Measurements from ENCODE around the gene STX18. TPM values are rescaled to one million over a fixed set of nuclear protein-coding genes. Genes with fewer than 3 reads are reported as not detected.
A peak's percentile ranks its signal among the peaks of the same experiment; 100 is the strongest.
"Not testable (repeated sequence)": the region's sequence is repeated elsewhere in the genome, so short reads cannot be mapped to it uniquely, and the experiment has no call there.

The STX18 gene
- total RNA-seq, 1 experiment from 2014 or later = 32.7 TPM

DNA sequence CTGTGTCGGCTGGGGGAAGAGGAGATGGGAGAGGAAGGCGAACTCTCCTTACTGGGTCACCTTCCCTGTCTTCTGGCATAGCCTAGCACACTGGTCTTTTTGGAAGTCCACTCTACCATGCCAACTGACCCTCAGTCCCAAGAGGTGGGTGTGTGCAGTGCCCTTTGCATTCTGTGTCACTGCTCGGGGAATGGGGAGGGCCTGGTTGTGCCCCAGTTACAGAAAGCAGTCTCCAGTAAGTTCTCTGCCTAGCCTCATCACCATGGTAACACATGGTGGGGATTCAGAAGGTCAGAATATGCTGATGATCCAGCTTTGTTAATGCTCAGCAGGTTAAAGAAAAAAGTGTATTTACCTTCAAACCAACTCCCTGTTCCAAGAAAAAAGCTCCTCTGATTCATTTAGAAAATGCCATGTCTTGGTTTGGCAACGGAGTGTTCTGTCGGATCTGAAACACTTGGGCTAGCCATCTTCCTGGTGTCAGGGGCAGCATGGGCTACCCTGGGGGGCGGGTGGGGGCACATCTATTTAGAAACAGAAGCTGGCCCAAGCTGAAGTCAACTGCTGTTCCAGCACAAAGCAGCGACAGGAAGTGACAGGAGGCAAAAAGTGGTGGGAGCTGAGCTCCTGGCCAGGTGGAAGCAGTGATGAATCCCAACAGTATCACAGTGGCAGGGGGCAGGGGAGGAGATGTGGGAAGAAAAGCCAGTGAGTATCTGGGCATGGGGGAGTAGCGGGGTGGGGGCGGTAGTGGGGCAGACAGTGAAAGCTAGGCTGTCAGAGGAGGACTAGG is 117.9 kb downstream of the STX18 start:
- Mint-ChIP-seq H3K4me1 (ENCODE audit: insufficient read depth, unreplicated experiment) (no peaks in the 10 kb centered on the region), H3K36me3 (ENCODE audit: insufficient read depth, unreplicated experiment) (peaks cover 29% of the 10 kb centered on the region), H3K27me3 (ENCODE audit: insufficient read depth, unreplicated experiment) (no peaks in the 10 kb centered on the region), H3K9me3 (ENCODE audit: unreplicated experiment) (no peaks in the 10 kb centered on the region), H3K27ac (ENCODE audit: low read depth, unreplicated experiment) (no peak overlapping the region), H3K4me3 (ENCODE audit: unreplicated experiment) (no peak overlapping the region)
- POLR2A ChIA-PET = interaction anchor here (0.6 to 1.0 kb wide), 2 partner anchors 15 to 16 kb away, joined by 3 read pairs; no protein-coding TSS in a partner anchor
- CTCF ChIA-PET = interaction anchor here (0.6 kb wide), 1 partner anchor 10 kb away, joined by 3 read pairs; no protein-coding TSS in a partner anchor
- no TSS peak for BruUV-seq (replicated peaks)
- TF ChIP-seq, protein P1, sequence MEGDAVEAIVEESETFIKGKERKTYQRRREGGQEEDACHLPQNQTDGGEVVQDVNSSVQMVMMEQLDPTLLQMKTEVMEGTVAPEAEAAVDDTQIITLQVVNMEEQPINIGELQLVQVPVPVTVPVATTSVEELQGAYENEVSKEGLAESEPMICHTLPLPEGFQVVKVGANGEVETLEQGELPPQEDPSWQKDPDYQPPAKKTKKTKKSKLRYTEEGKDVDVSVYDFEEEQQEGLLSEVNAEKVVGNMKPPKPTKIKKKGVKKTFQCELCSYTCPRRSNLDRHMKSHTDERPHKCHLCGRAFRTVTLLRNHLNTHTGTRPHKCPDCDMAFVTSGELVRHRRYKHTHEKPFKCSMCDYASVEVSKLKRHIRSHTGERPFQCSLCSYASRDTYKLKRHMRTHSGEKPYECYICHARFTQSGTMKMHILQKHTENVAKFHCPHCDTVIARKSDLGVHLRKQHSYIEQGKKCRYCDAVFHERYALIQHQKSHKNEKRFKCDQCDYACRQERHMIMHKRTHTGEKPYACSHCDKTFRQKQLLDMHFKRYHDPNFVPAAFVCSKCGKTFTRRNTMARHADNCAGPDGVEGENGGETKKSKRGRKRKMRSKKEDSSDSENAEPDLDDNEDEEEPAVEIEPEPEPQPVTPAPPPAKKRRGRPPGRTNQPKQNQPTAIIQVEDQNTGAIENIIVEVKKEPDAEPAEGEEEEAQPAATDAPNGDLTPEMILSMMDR (IDR thresholded peaks at IDR 0.05; ENCODE audit: unreplicated experiment) = no peak
- DNase-seq (ENCODE audit: unreplicated experiment) = no peak
- intact Hi-C loops (cut with micrococcal nuclease) = no loop called here

DNA sequence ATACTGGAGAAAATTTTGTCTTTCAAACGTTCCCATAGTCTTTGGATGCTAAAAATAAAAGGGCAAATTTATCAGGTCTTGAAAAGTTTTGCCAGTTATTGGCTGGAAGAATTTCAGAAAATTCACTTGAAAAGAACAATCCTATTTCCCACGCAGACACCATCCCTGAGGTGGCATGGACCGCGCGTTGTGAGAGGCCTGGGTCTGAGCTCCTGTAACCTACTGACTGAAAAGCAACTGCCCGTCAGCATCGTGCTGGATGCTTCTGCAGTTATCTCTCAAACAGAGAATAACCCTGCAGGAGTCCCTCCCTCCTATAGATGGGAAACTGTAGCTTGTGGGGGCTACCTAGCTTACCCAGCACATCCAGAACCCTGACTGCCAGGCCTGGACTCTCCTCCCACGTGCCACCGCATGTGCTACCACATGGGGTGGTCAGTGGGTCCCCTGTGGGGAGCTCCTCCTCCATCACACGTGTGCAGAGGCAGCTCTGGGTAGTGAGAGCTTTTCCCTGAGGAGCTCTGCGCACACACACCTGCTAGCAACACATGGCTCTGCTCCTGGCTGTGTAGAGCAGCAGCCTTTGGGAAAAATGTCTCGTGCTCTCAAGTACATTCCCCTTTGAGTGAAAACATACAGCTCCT is 118.9 kb downstream of the STX18 start:
- no peak overlapping the region for H3K27ac Mint-ChIP-seq (ENCODE audit: low read depth, unreplicated experiment)
- H3K4me3 Mint-ChIP-seq (ENCODE audit: unreplicated experiment) = no peak overlapping the region
- TF ChIP-seq, protein P1 (IDR thresholded peaks at IDR 0.05; ENCODE audit: unreplicated experiment) = no peak
- H3K36me3 Mint-ChIP-seq (ENCODE audit: insufficient read depth, unreplicated experiment) = peaks cover 37% of the 10 kb centered on the region
- intact Hi-C loops (cut with micrococcal nuclease) = no loop called here
- no peaks in the 10 kb centered on the region for H3K27me3 Mint-ChIP-seq (ENCODE audit: insufficient read depth, unreplicated experiment)
- BruUV-seq (replicated peaks) = no TSS peak
- ChIA-PET POLR2A (no interaction called here), CTCF (interaction anchor here (0.6 kb wide), 2 partner anchors 11 to 1969 kb away, joined by 3 read pairs; no protein-coding TSS in a partner anchor)
- H3K4me1 Mint-ChIP-seq (ENCODE audit: insufficient read depth, unreplicated experiment) = no peaks in the 10 kb centered on the region
- no peaks in the 10 kb centered on the region for H3K9me3 Mint-ChIP-seq (ENCODE audit: unreplicated experiment)
- DNase-seq (ENCODE audit: unreplicated experiment) = no peak

DNA sequence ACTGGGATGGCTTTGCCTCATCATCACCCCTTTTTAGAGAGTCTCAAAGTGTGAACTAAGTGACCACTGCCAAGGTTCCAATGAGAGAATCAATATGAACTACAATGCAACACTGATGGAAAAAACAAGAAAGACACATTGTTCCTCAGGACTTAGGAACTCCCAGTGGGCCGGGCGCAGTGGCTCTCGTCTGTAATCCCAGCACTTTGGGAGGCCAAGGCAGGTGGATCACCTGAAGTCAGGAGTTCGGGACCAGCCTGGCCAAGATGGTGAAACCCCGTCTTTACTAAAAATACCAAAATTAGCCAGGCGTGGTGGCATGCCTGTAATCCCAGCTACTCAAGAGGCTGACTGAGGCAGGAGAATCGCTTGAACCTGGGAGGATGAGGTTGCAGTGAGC is 119.7 kb downstream of the STX18 start:
- CTCF ChIA-PET = interaction anchor here (2.2 kb wide), 1 partner anchor 9 kb away, joined by 16 read pairs; no protein-coding TSS in a partner anchor
- H3K4me3 Mint-ChIP-seq (ENCODE audit: unreplicated experiment); DNase-seq (ENCODE audit: unreplicated experiment); H3K4me1 Mint-ChIP-seq (ENCODE audit: insufficient read depth, unreplicated experiment); intact Hi-C loops (cut with micrococcal nuclease); POLR2A ChIA-PET; H3K9me3 Mint-ChIP-seq (ENCODE audit: unreplicated experiment); BruUV-seq (replicated peaks); H3K27me3 Mint-ChIP-seq (ENCODE audit: insufficient read depth, unreplicated experiment): not testable (repeated sequence)
- Mint-ChIP-seq H3K27ac (ENCODE audit: low read depth, unreplicated experiment) (peak overlapping the region; percentile 23), H3K36me3 (ENCODE audit: insufficient read depth, unreplicated experiment) (peaks cover 37% of the 10 kb centered on the region)

DNA sequence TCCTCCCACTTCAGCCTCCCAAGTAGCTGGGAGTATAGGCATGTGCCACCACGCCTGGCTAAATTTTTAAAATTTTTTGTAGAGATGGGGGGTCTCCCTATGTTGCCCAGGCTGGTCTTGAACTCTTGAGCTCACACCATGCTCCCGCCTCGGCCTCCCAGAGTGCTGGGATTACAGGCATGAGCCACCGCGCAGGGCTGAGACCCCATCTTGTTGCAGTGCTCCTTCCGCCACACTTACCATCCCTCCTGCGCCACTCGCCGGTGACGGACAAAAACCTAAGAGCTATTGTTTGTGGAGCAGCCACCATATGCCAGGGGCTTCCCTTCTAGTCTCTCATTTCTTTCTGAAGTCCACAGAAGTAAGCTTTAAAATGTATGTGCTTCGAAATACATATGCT is 120.5 kb downstream of the STX18 start:
- no TSS peak for BruUV-seq (replicated peaks)
- H3K4me3 Mint-ChIP-seq (ENCODE audit: unreplicated experiment) = no peak overlapping the region
- POLR2A ChIA-PET = no interaction called here
- H3K27me3 Mint-ChIP-seq (ENCODE audit: insufficient read depth, unreplicated experiment) = no peaks in the 10 kb centered on the region
- H3K27ac Mint-ChIP-seq (ENCODE audit: low read depth, unreplicated experiment) = no peak overlapping the region
- DNase-seq (ENCODE audit: unreplicated experiment) = no peak
- H3K4me1 Mint-ChIP-seq (ENCODE audit: insufficient read depth, unreplicated experiment) = no peaks in the 10 kb centered on the region
- TF ChIP-seq, protein P1 (IDR thresholded peaks at IDR 0.05; ENCODE audit: unreplicated experiment) = no peak
- intact Hi-C loops (cut with micrococcal nuclease) = no loop called here
- no peaks in the 10 kb centered on the region for H3K9me3 Mint-ChIP-seq (ENCODE audit: unreplicated experiment)
- CTCF ChIA-PET = interaction anchor here (0.9 to 2.2 kb wide), 2 partner anchors 10 to 67 kb away, joined by 3 to 16 read pairs; no protein-coding TSS in a partner anchor
- peaks cover 37% of the 10 kb centered on the region for H3K36me3 Mint-ChIP-seq (ENCODE audit: insufficient read depth, unreplicated experiment)
